SK-N-SH (cell line): ENCODE measurements around the gene ZNF526. TPM values are rescaled to one million over a fixed set of nuclear protein-coding genes. Genes with fewer than 3 reads are reported as not detected.

Experiments
- CTCF ChIA-PET: fragments of 300-600, 350-600 bp; formaldehyde crosslinking; extraction: SDS; loops from one replicate; lab custom pipeline; 2021; lab: Yijun Ruan, JAX
- POLR2A ChIA-PET: fragments of 350-600 bp; sonication (Branson Sonifier 250); formaldehyde crosslinking; extraction: SDS; loops from one replicate; lab custom pipeline; 2020; ENCODE audit warnings: antibody characterized with exemption, inconsistent platforms; lab: Yijun Ruan, JAX
- DNase-seq: peaks from one replicate; pipeline ENCODE4 v3.0.0; 2012
- H2AFZ ChIP-seq: fragments of 200-600 bp; sonication (generic); 2 replicates; pipeline ENCODE4 v1.8.1; 2016; ENCODE audit warnings: antibody characterized with exemption, mild to moderate bottlenecking, low read depth
- H3F3A ChIP-seq: fragments of 200-600 bp; sonication (generic); replicated peaks from 2 replicates; pipeline ENCODE3; 2016; ENCODE audit warnings: antibody characterized with exemption, mild to moderate bottlenecking; ENCODE audit not compliant: insufficient read depth
- H3K27ac ChIP-seq, 2 experiments: fragments of 200-500 bp in 1 of 2; fragments of 200-600 bp in 1 of 2; sonication (Bioruptor generic) in 1 of 2; sonication (generic), shearing (Covaris generic) in 1 of 2; 2 replicates each; pipeline versions ENCODE4 v1.5.1 to v1.6.1; 2014 to 2016; ENCODE audit warnings: low read depth in 2 of 2, inconsistent platforms in 1 of 2, low read length in 1 of 2, mild to moderate bottlenecking in 1 of 2, mixed read lengths in 1 of 2
- H3K27me3 ChIP-seq: fragments of 200-600 bp; sonication (generic), shearing (Covaris generic); 2 replicates; pipeline ENCODE4 v1.6.1; 2016; ENCODE audit warnings: mixed run types; ENCODE audit not compliant: insufficient read depth
- H3K36me3 ChIP-seq, 2 experiments: fragments of 200-500 bp in 1 of 2; fragments of 200-600 bp in 1 of 2; sonication (Bioruptor generic) in 1 of 2; sonication (generic) in 1 of 2; replicated peaks in 1 of 2; 2 replicates each; pipeline versions ENCODE3 to v1.5.1; 2014 to 2016; ENCODE audit warnings: low read length in 1 of 2, mild to moderate bottlenecking in 1 of 2; ENCODE audit not compliant: insufficient read depth in 2 of 2, control insufficient read depth in 1 of 2
- H3K4me1 ChIP-seq, 2 experiments: fragments of 200-500 bp in 1 of 2; fragments of 200-600 bp in 1 of 2; sonication (Bioruptor generic) in 1 of 2; sonication (generic), shearing (Covaris generic) in 1 of 2; 2 replicates each; pipeline versions ENCODE4 v1.5.1 to v1.6.1; 2014 to 2016; ENCODE audit warnings: low read depth in 1 of 2, low read length in 1 of 2, mixed run types in 1 of 2; ENCODE audit not compliant: insufficient read depth in 2 of 2, control insufficient read depth in 1 of 2
- H3K4me2 ChIP-seq: fragments of 200-600 bp; sonication (generic), shearing (Covaris generic); 2 replicates; pipeline ENCODE4 v1.6.1; 2017; ENCODE audit warnings: mixed run types
- H3K4me3 ChIP-seq, 2 experiments: fragments of 200-500 bp in 1 of 2; fragments of 200-600 bp in 1 of 2; sonication (Bioruptor generic) in 1 of 2; sonication (generic), shearing (Covaris generic) in 1 of 2; 2 replicates each; pipeline versions ENCODE4 v1.5.1 to v1.8.1; 2014 to 2016; ENCODE audit warnings: low read depth in 2 of 2, inconsistent platforms in 1 of 2, low read length in 1 of 2, mild to moderate bottlenecking in 1 of 2, mixed read lengths in 1 of 2, moderate library complexity in 1 of 2
- H3K79me2 ChIP-seq: fragments of 200-600 bp; sonication (generic); 2 replicates; pipeline ENCODE4 v1.8.1; 2017; ENCODE audit warnings: mild to moderate bottlenecking; ENCODE audit not compliant: insufficient read depth
- H3K9ac ChIP-seq: fragments of 200-600 bp; sonication (generic); 2 replicates; pipeline ENCODE4 v1.6.1; 2017; ENCODE audit warnings: mixed run types
- H3K9me2 ChIP-seq: fragments of 200-600 bp; sonication (generic); 2 replicates; pipeline ENCODE4 v1.6.1; 2017; ENCODE audit warnings: mixed run types
- H3K9me3 ChIP-seq: fragments of 200-600 bp; sonication (generic); 2 replicates; pipeline ENCODE4 v1.6.1; 2017; ENCODE audit warnings: mixed run types, mild to moderate bottlenecking, moderate library complexity
- H4K20me1 ChIP-seq: fragments of 200-600 bp; sonication (generic); 2 replicates; pipeline ENCODE4 v1.6.1; 2017; ENCODE audit warnings: mild to moderate bottlenecking, mixed run types; ENCODE audit not compliant: insufficient read depth
- CHD2 ChIP-seq: fragments of 150-350 bp; IDR thresholded peaks from 2 replicates; pipeline ENCODE4 v1.6.1; 2018; ENCODE audit warnings: low read length; ENCODE audit not compliant: partially characterized antibody
- EZH2phosphoT487 ChIP-seq: fragments of 200-600 bp; sonication (generic); IDR thresholded peaks from 2 replicates; pipeline ENCODE4 v1.6.1; 2017; ENCODE audit warnings: low read depth, mixed run types, mild to moderate bottlenecking, antibody characterized with exemption, moderate library complexity, borderline replicate concordance
- FOSL2 ChIP-seq: IDR thresholded peaks from 2 replicates; pipeline ENCODE4 v1.4.0; 2012; ENCODE audit warnings: low read depth, mild to moderate bottlenecking, moderate library complexity, borderline replicate concordance
- FOXJ3 ChIP-seq: sonication (generic); formaldehyde crosslinking; IDR thresholded peaks from 2 replicates; pipeline ENCODE4 v1.5.1; 2020; ENCODE audit warnings: mild to moderate bottlenecking, missing genetic modification reagents
- JUND ChIP-seq: IDR thresholded peaks from 2 replicates; pipeline ENCODE4 v1.4.0; 2012
- MXI1 ChIP-seq: IDR thresholded peaks from 2 replicates; pipeline ENCODE4 v1.6.1; 2012; ENCODE audit warnings: mild to moderate bottlenecking, low read depth, low read length, improper control_type of control experiment
- NRF1 ChIP-seq: IDR thresholded peaks from 2 replicates; pipeline ENCODE4 v1.6.1; 2012; ENCODE audit warnings: low read depth, mild to moderate bottlenecking, low read length
- RAD21 ChIP-seq: IDR thresholded peaks from 2 replicates; pipeline ENCODE4 v1.6.1; 2012; ENCODE audit warnings: mild to moderate bottlenecking, low read length
- SIN3A ChIP-seq: IDR thresholded peaks from 2 replicates; pipeline ENCODE4 v1.6.1; 2012; ENCODE audit warnings: low read depth, mild to moderate bottlenecking, low read length, moderate library complexity, borderline replicate concordance
- SMC3 ChIP-seq: IDR thresholded peaks from 2 replicates; pipeline ENCODE4 v1.6.1; 2012; ENCODE audit warnings: low read depth, low read length, improper control_type of control experiment
- TAF1 ChIP-seq: IDR thresholded peaks from 2 replicates; pipeline ENCODE4 v1.6.1; 2012; ENCODE audit warnings: low read depth, mild to moderate bottlenecking, low read length, moderate library complexity, borderline replicate concordance
- TEAD4 ChIP-seq: IDR thresholded peaks from 2 replicates; pipeline ENCODE4 v1.4.0; 2012; ENCODE audit warnings: mild to moderate bottlenecking, borderline replicate concordance; ENCODE audit not compliant: insufficient read depth
- YY1 ChIP-seq: IDR thresholded peaks from 2 replicates; pipeline ENCODE4 v1.4.0; 2012; ENCODE audit warnings: low read depth, mild to moderate bottlenecking
- WGBS: methylation state at CpG from one replicate; pipeline ENCODE4 v1.1.6; 2017; ENCODE audit warnings: low lambda C conversion rate; 5-methylcytosine and 5-hydroxymethylcytosine counted together
- polyA plus RNA-seq, 3 experiments: library from polyadenylated mRNA; depleted of rRNA; stranded (reverse); fragments of >200 nt; gene quantifications; 2 replicates each; pipeline ENCODE4 v1.2.3, GENCODE V29; 2012
- TF ChIP-seq, protein P1 (sequence below): fragments of 150-350 bp; IDR thresholded peaks from 2 replicates; pipeline ENCODE4 v1.6.1; 2017; ENCODE audit warnings: antibody characterized with exemption, low read length, low read depth, borderline replicate concordance
- TF ChIP-seq, protein P2 (sequence below): IDR thresholded peaks from 2 replicates; pipeline ENCODE4 v1.4.0; 2012; ENCODE audit warnings: low read depth, borderline replicate concordance

The ZNF526 gene
- polyA plus RNA-seq, 1 of the 3 experiments (the other 2 are of a cell fraction), result 3.5 TPM

- 90% methylated on average over 19 of the region's 32 CpGs for WGBS
- Histone ChIP-seq H4K20me1 (0 out of 2 replicates have a peak, but pooled peaks cover 4% of the 10 kb centered on the region), H3K4me2 (no peak overlapping the region), H3K27me3 (no peaks in the 10 kb centered on the region), H3K9me3 (no peaks in the 10 kb centered on the region), H3F3A (no peaks in the 10 kb centered on the region), H3K9me2 (no peaks in the 10 kb centered on the region), H3K4me1 (no peaks in the 10 kb centered on the region), H3K79me2 (no peaks in the 10 kb centered on the region; the same call in 1 of the 2 replicates), H3K27ac (no peak overlapping the region), H3K36me3 (peaks cover 0 to 45% of the 10 kb centered on the region in 2 experiments), H3K9ac (no peak overlapping the region), H2AFZ (no peak overlapping the region), H3K4me3 (no peak overlapping the region)
- CTCF ChIA-PET, result interaction anchor here (1.4 to 2.0 kb wide), 2 partner anchors 17 to 99 kb away, joined by 3 to 6 read pairs; no protein-coding TSS in a partner anchor
- POLR2A ChIA-PET, result no interaction called here
- DNase-seq, result no peak
- TF ChIP-seq TAF1 (no peak), SIN3A (no peak), SMC3 (no peak), NRF1 (no peak), JUND (no peak), FOSL2 (no peak)
These were observed 20.5 kb upstream of the ZNF526 start for GRCh38 chr19:42199440-42200115.

DNA sequence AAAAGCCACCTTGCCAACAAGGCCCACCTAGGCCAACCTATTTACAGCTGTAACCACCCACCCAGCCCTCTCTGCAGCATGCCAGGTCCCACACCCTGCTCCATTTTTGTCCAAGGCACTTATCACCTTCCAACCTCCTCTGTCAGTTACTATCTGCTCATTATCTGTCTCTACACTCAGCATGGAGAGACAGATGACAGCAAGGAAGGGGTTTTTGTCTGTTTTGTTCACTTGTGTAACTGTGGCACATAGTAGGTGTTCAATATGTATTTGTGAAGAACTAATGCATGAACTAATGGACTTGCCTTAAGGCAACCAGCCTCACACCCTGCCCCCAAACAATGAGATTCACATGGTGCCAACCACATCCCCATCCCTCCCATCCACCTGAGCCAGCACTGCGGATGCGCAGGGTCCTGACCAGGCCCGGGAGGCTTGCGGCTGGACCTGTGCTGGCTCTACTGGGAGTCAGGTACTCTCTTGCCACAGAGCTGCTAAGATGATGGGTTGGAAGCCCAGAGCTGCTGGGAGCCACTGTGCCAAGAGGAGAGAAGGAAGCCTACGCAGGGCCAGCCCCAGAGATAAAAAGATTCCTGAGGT, 19.9 kb upstream of the ZNF526 start:
- TF ChIP-seq RAD21, result no peak
- no peak overlapping the region for H3K27ac ChIP-seq
- H3K4me1 ChIP-seq, result no peaks in the 10 kb centered on the region
- H3K9me2 ChIP-seq, result no peaks in the 10 kb centered on the region
- H3K9me3 ChIP-seq, result no peaks in the 10 kb centered on the region
- POLR2A ChIA-PET, result no interaction called here
- H3K79me2 ChIP-seq, result peaks cover 4% of the 10 kb centered on the region
- peaks cover 0 to 48% of the 10 kb centered on the region in 2 experiments for H3K36me3 ChIP-seq
- H4K20me1 ChIP-seq, result 0 out of 2 replicates have a peak, but pooled peaks cover 4% of the 10 kb centered on the region
- WGBS, result 83% methylated on average over 3 of the region's 5 CpGs
- H3K4me3 ChIP-seq, result no peak overlapping the region
- no peaks in the 10 kb centered on the region for H3K27me3 ChIP-seq
- H3K4me2 ChIP-seq, result no peak overlapping the region
- DNase-seq, result no peak
- no peak overlapping the region for H3K9ac ChIP-seq
- H2AFZ ChIP-seq, result no peak overlapping the region
- no peaks in the 10 kb centered on the region for H3F3A ChIP-seq
- CTCF ChIA-PET, result interaction anchor here (1.4 kb wide), 1 partner anchor 67 kb away, joined by 3 read pairs; no protein-coding TSS in a partner anchor

GRCh38 chr19:42201489-42202289, 18.4 kb upstream of the ZNF526 start:
- Histone ChIP-seq H3K9ac (no peak overlapping the region), H3K27me3 (no peaks in the 10 kb centered on the region), H2AFZ (no peak overlapping the region), H3K9me3 (no peaks in the 10 kb centered on the region), H3K4me1 (peaks cover 0 to 3% of the 10 kb centered on the region in 2 experiments; a peak in 2 of 4 replicates), H4K20me1 (0 out of 2 replicates have a peak, but pooled peaks cover 4% of the 10 kb centered on the region), H3K36me3 (peaks cover 0 to 55% of the 10 kb centered on the region in 2 experiments), H3K79me2 (peaks cover 14% of the 10 kb centered on the region), H3K4me3 (no peak overlapping the region), H3F3A (no peaks in the 10 kb centered on the region), H3K9me2 (no peaks in the 10 kb centered on the region), H3K27ac (no peak overlapping the region), H3K4me2 (no peak overlapping the region)
- POLR2A ChIA-PET, result no interaction called here
- TF ChIP-seq FOXJ3 (no peak), TAF1 (no peak), RAD21 (no peak), TEAD4 (no peak), EZH2phosphoT487 (no peak), YY1 (no peak), CHD2 (no peak), SIN3A (no peak), MXI1 (no peak)
- TF ChIP-seq, protein P1, sequence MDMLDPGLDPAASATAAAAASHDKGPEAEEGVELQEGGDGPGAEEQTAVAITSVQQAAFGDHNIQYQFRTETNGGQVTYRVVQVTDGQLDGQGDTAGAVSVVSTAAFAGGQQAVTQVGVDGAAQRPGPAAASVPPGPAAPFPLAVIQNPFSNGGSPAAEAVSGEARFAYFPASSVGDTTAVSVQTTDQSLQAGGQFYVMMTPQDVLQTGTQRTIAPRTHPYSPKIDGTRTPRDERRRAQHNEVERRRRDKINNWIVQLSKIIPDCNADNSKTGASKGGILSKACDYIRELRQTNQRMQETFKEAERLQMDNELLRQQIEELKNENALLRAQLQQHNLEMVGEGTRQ, result no peak
- TF ChIP-seq, protein P2, sequence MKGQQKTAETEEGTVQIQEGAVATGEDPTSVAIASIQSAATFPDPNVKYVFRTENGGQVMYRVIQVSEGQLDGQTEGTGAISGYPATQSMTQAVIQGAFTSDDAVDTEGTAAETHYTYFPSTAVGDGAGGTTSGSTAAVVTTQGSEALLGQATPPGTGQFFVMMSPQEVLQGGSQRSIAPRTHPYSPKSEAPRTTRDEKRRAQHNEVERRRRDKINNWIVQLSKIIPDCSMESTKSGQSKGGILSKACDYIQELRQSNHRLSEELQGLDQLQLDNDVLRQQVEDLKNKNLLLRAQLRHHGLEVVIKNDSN, result no peak
- CTCF ChIA-PET, result interaction anchor here (0.7 to 1.4 kb wide), 2 partner anchors 69 to 311 kb away, joined by 3 read pairs; no protein-coding TSS in a partner anchor
- DNase-seq, result no peak
- WGBS, result 86% methylated on average over 6 of the region's 6 CpGs
